ENCODE measurements around the gene CD96.

DNA sequence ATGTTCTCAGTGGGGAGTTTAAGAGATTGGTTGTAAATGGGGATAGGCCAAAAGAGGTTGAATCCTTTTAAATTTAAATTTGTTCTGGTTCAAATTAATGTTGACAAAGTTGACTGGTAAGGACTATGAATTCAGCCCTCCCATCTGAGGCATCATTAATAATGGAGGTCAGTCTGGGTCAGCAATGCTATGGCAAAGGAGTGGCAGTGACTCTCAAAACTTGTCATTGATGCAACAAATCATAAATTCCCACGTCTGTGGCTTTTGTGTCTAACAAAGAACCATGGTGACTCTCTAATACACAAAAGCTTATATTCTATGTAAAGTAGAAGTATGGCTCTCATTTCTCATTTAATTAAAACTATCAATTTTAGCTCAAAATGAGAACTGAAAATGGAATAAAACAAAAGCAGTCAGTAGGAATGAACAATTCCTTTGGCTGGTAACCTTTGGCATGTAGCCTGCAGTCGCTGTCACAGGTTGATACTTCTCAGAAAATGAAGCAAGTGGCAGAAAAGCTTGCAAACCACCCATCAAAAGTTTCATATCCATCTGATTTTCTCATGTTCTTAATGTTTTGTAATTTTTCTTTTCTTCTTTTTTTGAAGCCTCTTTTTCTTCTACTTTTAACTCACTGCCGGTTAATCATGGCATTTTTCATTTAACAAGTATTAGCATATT lies 65.4 kb downstream of the CD96 start:
- TF ChIP-seq, protein P1, sequence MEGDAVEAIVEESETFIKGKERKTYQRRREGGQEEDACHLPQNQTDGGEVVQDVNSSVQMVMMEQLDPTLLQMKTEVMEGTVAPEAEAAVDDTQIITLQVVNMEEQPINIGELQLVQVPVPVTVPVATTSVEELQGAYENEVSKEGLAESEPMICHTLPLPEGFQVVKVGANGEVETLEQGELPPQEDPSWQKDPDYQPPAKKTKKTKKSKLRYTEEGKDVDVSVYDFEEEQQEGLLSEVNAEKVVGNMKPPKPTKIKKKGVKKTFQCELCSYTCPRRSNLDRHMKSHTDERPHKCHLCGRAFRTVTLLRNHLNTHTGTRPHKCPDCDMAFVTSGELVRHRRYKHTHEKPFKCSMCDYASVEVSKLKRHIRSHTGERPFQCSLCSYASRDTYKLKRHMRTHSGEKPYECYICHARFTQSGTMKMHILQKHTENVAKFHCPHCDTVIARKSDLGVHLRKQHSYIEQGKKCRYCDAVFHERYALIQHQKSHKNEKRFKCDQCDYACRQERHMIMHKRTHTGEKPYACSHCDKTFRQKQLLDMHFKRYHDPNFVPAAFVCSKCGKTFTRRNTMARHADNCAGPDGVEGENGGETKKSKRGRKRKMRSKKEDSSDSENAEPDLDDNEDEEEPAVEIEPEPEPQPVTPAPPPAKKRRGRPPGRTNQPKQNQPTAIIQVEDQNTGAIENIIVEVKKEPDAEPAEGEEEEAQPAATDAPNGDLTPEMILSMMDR (conservative IDR thresholded peaks at IDR 0.05; ENCODE audit: low read length): no peak
- TF ChIP-seq EZH2phosphoT487 (IDR thresholded peaks at IDR 0.05; ENCODE audit: borderline replicate concordance, low read depth, low read length): no peak

Measured in OCI-LY7 (cell line).